GM08714 (cell line): Measurements from ENCODE around the gene PSD2.

Experiments used
- H3K4me3 ChIP-seq: fragments of 200-500 bp; sonication (Bioruptor generic); 2 replicates; pipeline ENCODE4 v1.5.1; 2014; ENCODE audit warnings: mild to moderate bottlenecking, low read length, inconsistent platforms
- ZNF274 ChIP-seq: IDR thresholded peaks from 2 replicates; pipeline ENCODE4 v1.6.1; 2012; ENCODE audit warnings: mild to moderate bottlenecking, low read depth, low read length

The PSD2 gene

GRCh38 chr5:139854953-139855352 lies 59.3 kb downstream of the PSD2 start:
- H3K4me3 ChIP-seq: no peak overlapping the region
- TF ChIP-seq ZNF274: no peak

GRCh38 chr5:139855451-139855850 lies 59.8 kb downstream of the PSD2 start:
- H3K4me3 ChIP-seq: no peak overlapping the region
- TF ChIP-seq ZNF274: no peak

GRCh38 chr5:139855946-139856540 lies 60.4 kb downstream of the PSD2 start:
- no peak overlapping the region for H3K4me3 ChIP-seq
- TF ChIP-seq ZNF274: no peak

GRCh38 chr5:139856714-139857113 lies 61.1 kb downstream of the PSD2 start:
- TF ChIP-seq ZNF274: no peak
- H3K4me3 ChIP-seq: no peak overlapping the region

GRCh38 chr5:139859013-139859412 lies 63.4 kb downstream of the PSD2 start:
- TF ChIP-seq ZNF274: no peak
- no peak overlapping the region for H3K4me3 ChIP-seq

- H3K4me3 ChIP-seq: no peak overlapping the region
- TF ChIP-seq ZNF274: no peak
Measured at GRCh38 chr5:139861021-139861888, 65.6 kb downstream of the PSD2 start.

GRCh38 chr5:139861889-139862207 lies 66.2 kb downstream of the PSD2 start:
- no peak for TF ChIP-seq ZNF274
- H3K4me3 ChIP-seq: no peak overlapping the region

GRCh38 chr5:139862313-139862712 lies 66.7 kb downstream of the PSD2 start:
- no peak overlapping the region for H3K4me3 ChIP-seq
- no peak for TF ChIP-seq ZNF274

GRCh38 chr5:139862803-139863202 lies 67.2 kb downstream of the PSD2 start:
- H3K4me3 ChIP-seq: no peak overlapping the region
- no peak for TF ChIP-seq ZNF274

GRCh38 chr5:139863361-139863760 lies 67.8 kb downstream of the PSD2 start:
- H3K4me3 ChIP-seq: no peak overlapping the region
- TF ChIP-seq ZNF274: no peak

GRCh38 chr5:139863855-139864558 lies 68.4 kb downstream of the PSD2 start:
- TF ChIP-seq ZNF274: no peak
- H3K4me3 ChIP-seq: no peak overlapping the region

GRCh38 chr5:139864716-139865483 lies 69.3 kb downstream of the PSD2 start:
- TF ChIP-seq ZNF274: no peak
- H3K4me3 ChIP-seq: no peak overlapping the region

- no peak overlapping the region for H3K4me3 ChIP-seq
- TF ChIP-seq ZNF274: no peak
Measured at GRCh38 chr5:139867109-139867508, 71.5 kb downstream of the PSD2 start.

- TF ChIP-seq ZNF274: no peak
- H3K4me3 ChIP-seq: no peak overlapping the region
Measured at GRCh38 chr5:139867581-139867980, 72.0 kb downstream of the PSD2 start.
